Measurements from ENCODE around the gene C1orf174.

Gene C1orf174

GRCh38 chr1:3940081-3940753, 40.1 kb upstream of the C1orf174 start:
- DNase-seq (ENCODE audit: low read depth, low spot score) = no peak
- WGBS (ENCODE audit: insufficient coverage, insufficient read length) = no CpG with 5 or more reads among the region's 15 CpGs

GRCh38 chr1:3939242-3940080, 39.4 kb upstream of the C1orf174 start:
- no CpG with 5 or more reads among the region's 12 CpGs for WGBS (ENCODE audit: insufficient coverage, insufficient read length)
- Histone ChIP-seq H3K4me1 (ENCODE audit: control insufficient read depth, insufficient read depth, low read length) (no peaks in the 10 kb centered on the region), H3K36me3 (ENCODE audit: control insufficient read depth, insufficient read depth, low read length) (no peaks in the 10 kb centered on the region), H3K9me3 (ENCODE audit: control insufficient read depth, insufficient read depth, low read length) (peaks cover 15% of the 10 kb centered on the region), H3K27ac (ENCODE audit: low read length) (no peak overlapping the region), H3K27me3 (ENCODE audit: control insufficient read depth, insufficient read depth, low read length) (no peaks in the 10 kb centered on the region), H3K4me3 (ENCODE audit: low read length) (no peak overlapping the region)
- no peak for DNase-seq (ENCODE audit: low read depth, low spot score)

More at GRCh38 chr1:3940081-3940753, 40.1 kb upstream of the C1orf174 start:
- H3K27ac ChIP-seq (ENCODE audit: low read length) = no peak overlapping the region
- H3K9me3 ChIP-seq (ENCODE audit: control insufficient read depth, insufficient read depth, low read length) = peaks cover 19% of the 10 kb centered on the region
- H3K4me1 ChIP-seq (ENCODE audit: control insufficient read depth, insufficient read depth, low read length) = no peaks in the 10 kb centered on the region
- no peak overlapping the region for H3K4me3 ChIP-seq (ENCODE audit: low read length)
- no peaks in the 10 kb centered on the region for H3K36me3 ChIP-seq (ENCODE audit: control insufficient read depth, insufficient read depth, low read length)
- H3K27me3 ChIP-seq (ENCODE audit: control insufficient read depth, insufficient read depth, low read length) = no peaks in the 10 kb centered on the region

DNA sequence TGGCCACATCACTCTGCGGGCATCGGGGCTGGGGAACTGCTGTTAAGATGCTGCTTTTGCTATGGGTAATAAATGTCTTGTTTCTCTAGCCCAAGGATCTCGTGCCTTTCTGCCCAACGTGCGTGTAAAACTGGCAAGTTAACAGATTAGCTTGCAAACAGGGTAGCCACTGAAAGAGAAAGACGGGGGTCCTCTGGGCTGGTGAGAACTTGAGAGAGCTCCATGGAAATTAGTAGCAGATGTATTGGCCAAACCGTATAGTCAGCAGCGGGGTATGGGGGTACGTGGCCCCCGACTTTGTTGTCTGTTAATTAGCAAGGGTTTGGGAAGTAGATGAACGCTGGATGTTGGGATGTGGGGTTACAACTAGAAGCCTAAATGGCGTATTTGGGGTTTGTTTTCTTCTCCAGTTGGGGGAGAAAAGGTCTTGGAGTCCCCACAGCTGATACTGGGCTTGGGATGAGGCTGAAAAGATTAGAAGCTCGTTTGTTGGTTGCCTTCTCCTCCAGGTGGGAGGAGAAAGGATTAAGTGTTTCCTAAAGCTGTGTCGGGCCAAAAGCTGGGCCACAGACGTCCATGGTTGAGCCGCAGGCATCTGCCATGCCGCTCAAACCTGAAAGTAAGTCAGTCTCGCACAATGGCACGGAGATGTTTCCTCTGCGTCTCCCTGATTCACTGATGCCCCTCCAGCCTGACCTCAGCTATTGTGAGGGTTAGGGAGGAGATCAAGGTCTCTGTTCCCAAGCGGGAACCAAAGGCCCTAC, 32.3 kb upstream of the C1orf174 start:
- no peak for DNase-seq (ENCODE audit: low read depth, low spot score)
- H3K9me3 ChIP-seq (ENCODE audit: control insufficient read depth, insufficient read depth, low read length) = peaks cover 32% of the 10 kb centered on the region
- H3K27me3 ChIP-seq (ENCODE audit: control insufficient read depth, insufficient read depth, low read length) = no peaks in the 10 kb centered on the region; the same call in 1 of the 2 replicates
- H3K36me3 ChIP-seq (ENCODE audit: control insufficient read depth, insufficient read depth, low read length) = no peaks in the 10 kb centered on the region; the same call in 1 of the 2 replicates
- no CpG with 5 or more reads among the region's 21 CpGs for WGBS (ENCODE audit: insufficient coverage, insufficient read length)
- no peaks in the 10 kb centered on the region for H3K4me1 ChIP-seq (ENCODE audit: control insufficient read depth, insufficient read depth, low read length)
- H3K4me3 ChIP-seq (ENCODE audit: low read length) = no peak overlapping the region
- no peak overlapping the region for H3K27ac ChIP-seq (ENCODE audit: low read length)

- no peak for DNase-seq (ENCODE audit: low read depth, low spot score)
- peaks cover 32% of the 10 kb centered on the region for H3K9me3 ChIP-seq (ENCODE audit: control insufficient read depth, insufficient read depth, low read length)
- no CpG with 5 or more reads among the region's 17 CpGs for WGBS (ENCODE audit: insufficient coverage, insufficient read length)
- no peaks in the 10 kb centered on the region; the same call in 1 of the 2 replicates for H3K27me3 ChIP-seq (ENCODE audit: control insufficient read depth, insufficient read depth, low read length)
- H3K36me3 ChIP-seq (ENCODE audit: control insufficient read depth, insufficient read depth, low read length) = no peaks in the 10 kb centered on the region; the same call in 1 of the 2 replicates
- H3K27ac ChIP-seq (ENCODE audit: low read length) = no peak overlapping the region
- no peaks in the 10 kb centered on the region for H3K4me1 ChIP-seq (ENCODE audit: control insufficient read depth, insufficient read depth, low read length)
- no peak overlapping the region for H3K4me3 ChIP-seq (ENCODE audit: low read length)
Observed at GRCh38 chr1:3931007-3931912, 31.2 kb upstream of the C1orf174 start.

- Histone ChIP-seq H3K27me3 (ENCODE audit: control insufficient read depth, insufficient read depth, low read length) (no peaks in the 10 kb centered on the region; the same call in 1 of the 2 replicates), H3K36me3 (ENCODE audit: control insufficient read depth, insufficient read depth, low read length) (no peaks in the 10 kb centered on the region; the same call in 1 of the 2 replicates), H3K4me3 (ENCODE audit: low read length) (no peak overlapping the region), H3K27ac (ENCODE audit: low read length) (no peak overlapping the region), H3K4me1 (ENCODE audit: control insufficient read depth, insufficient read depth, low read length) (no peaks in the 10 kb centered on the region), H3K9me3 (ENCODE audit: control insufficient read depth, insufficient read depth, low read length) (peaks cover 33% of the 10 kb centered on the region)
- no peak for DNase-seq (ENCODE audit: low read depth, low spot score)
- WGBS (ENCODE audit: insufficient coverage, insufficient read length) = 100% methylated on average over 4 of the region's 10 CpGs
Observed at GRCh38 chr1:3930301-3931006, 30.4 kb upstream of the C1orf174 start.

GRCh38 chr1:3929126-3929525, 29.1 kb upstream of the C1orf174 start:
- H3K4me3 ChIP-seq (ENCODE audit: low read length) = no peak overlapping the region
- no peaks in the 10 kb centered on the region for H3K4me1 ChIP-seq (ENCODE audit: control insufficient read depth, insufficient read depth, low read length)
- 100% methylated on average over 4 of the region's 5 CpGs for WGBS (ENCODE audit: insufficient coverage, insufficient read length)
- no peak overlapping the region for H3K27ac ChIP-seq (ENCODE audit: low read length)
- peaks cover 36% of the 10 kb centered on the region for H3K9me3 ChIP-seq (ENCODE audit: control insufficient read depth, insufficient read depth, low read length)
- no peak for DNase-seq (ENCODE audit: low read depth, low spot score)
- no peaks in the 10 kb centered on the region; the same call in 1 of the 2 replicates for H3K27me3 ChIP-seq (ENCODE audit: control insufficient read depth, insufficient read depth, low read length)
- no peaks in the 10 kb centered on the region; the same call in 1 of the 2 replicates for H3K36me3 ChIP-seq (ENCODE audit: control insufficient read depth, insufficient read depth, low read length)

DNA sequence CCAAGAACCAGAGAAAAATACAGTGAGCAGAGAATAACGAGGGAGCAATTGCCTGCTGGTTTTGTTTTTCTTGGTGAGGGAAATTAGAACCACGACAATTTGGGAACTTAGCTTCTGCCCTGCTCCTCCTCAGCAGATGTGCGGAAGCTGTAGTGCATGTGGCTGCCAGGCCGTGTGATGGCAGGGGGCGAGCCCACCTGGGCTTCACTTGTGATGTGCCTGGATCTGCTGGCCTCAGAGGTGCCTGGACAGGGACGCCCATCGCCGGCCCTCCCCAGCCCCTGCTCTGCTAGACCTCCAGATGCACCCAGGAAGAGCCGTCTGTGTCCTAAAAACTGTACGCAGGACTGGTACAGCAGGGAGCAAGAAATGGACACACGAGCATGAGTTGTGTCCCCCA, 28.5 kb upstream of the C1orf174 start:
- WGBS (ENCODE audit: insufficient coverage, insufficient read length) = no CpG with 5 or more reads among the region's 11 CpGs
- Histone ChIP-seq H3K27me3 (ENCODE audit: control insufficient read depth, insufficient read depth, low read length) (no peaks in the 10 kb centered on the region; the same call in 1 of the 2 replicates), H3K4me1 (ENCODE audit: control insufficient read depth, insufficient read depth, low read length) (no peaks in the 10 kb centered on the region), H3K9me3 (ENCODE audit: control insufficient read depth, insufficient read depth, low read length) (peaks cover 36% of the 10 kb centered on the region), H3K36me3 (ENCODE audit: control insufficient read depth, insufficient read depth, low read length) (no peaks in the 10 kb centered on the region; the same call in 1 of the 2 replicates), H3K27ac (ENCODE audit: low read length) (no peak overlapping the region), H3K4me3 (ENCODE audit: low read length) (no peak overlapping the region)
- no peak for DNase-seq (ENCODE audit: low read depth, low spot score)

DNA sequence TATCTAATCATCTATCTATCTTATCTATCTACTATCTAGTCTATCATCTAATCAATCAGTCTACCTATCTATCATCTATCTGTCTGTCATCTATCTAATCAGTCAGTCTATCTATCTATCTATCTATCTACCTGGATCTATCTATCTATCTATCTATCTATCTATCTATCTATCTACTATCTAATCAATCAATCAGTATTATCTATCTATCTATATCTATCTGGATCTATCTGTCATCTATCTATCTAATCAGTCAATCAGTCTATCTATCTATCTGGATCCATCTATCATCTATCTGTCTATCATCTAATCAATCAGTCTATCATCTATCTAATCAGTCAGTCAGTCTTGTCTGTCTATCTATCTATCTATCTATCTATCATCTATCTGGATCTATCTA, 26.9 kb upstream of the C1orf174 start:
- no peak overlapping the region for H3K4me3 ChIP-seq (ENCODE audit: low read length)
- no peak for DNase-seq (ENCODE audit: low read depth, low spot score)
- H3K36me3 ChIP-seq (ENCODE audit: control insufficient read depth, insufficient read depth, low read length) = no peaks in the 10 kb centered on the region; the same call in 1 of the 2 replicates
- H3K27me3 ChIP-seq (ENCODE audit: control insufficient read depth, insufficient read depth, low read length) = no peaks in the 10 kb centered on the region; the same call in 1 of the 2 replicates
- H3K4me1 ChIP-seq (ENCODE audit: control insufficient read depth, insufficient read depth, low read length) = no peaks in the 10 kb centered on the region
- no peak overlapping the region for H3K27ac ChIP-seq (ENCODE audit: low read length)
- peaks cover 35% of the 10 kb centered on the region for H3K9me3 ChIP-seq (ENCODE audit: control insufficient read depth, insufficient read depth, low read length)

GRCh38 chr1:3925762-3926161, 25.7 kb upstream of the C1orf174 start:
- H3K9me3 ChIP-seq (ENCODE audit: control insufficient read depth, insufficient read depth, low read length) = peaks cover 26% of the 10 kb centered on the region
- H3K27ac ChIP-seq (ENCODE audit: low read length) = no peak overlapping the region
- H3K27me3 ChIP-seq (ENCODE audit: control insufficient read depth, insufficient read depth, low read length) = no peaks in the 10 kb centered on the region; the same call in 1 of the 2 replicates
- no peaks in the 10 kb centered on the region for H3K36me3 ChIP-seq (ENCODE audit: control insufficient read depth, insufficient read depth, low read length)
- H3K4me3 ChIP-seq (ENCODE audit: low read length) = no peak overlapping the region
- WGBS (ENCODE audit: insufficient coverage, insufficient read length) = no CpG with 5 or more reads among the region's 8 CpGs
- DNase-seq (ENCODE audit: low read depth, low spot score) = no peak
- H3K4me1 ChIP-seq (ENCODE audit: control insufficient read depth, insufficient read depth, low read length) = no peaks in the 10 kb centered on the region

All from iPS DF 6.9 (cell line).